ENCODE results near the gene VANGL1.
"Not testable (repeated sequence)": the region's sequence is repeated elsewhere in the genome, so short reads cannot be mapped to it uniquely, and the experiment has no call there.

Gene VANGL1

GRCh38 chr1:115641762-115642167, at the start of gene VANGL1:
VANGL1 (plus strand) TSS chr1:115641970; CDS start chr1:115651414, 9,444 bp downstream.
- DNase-seq, result peak; percentile 40 to 44

DNA sequence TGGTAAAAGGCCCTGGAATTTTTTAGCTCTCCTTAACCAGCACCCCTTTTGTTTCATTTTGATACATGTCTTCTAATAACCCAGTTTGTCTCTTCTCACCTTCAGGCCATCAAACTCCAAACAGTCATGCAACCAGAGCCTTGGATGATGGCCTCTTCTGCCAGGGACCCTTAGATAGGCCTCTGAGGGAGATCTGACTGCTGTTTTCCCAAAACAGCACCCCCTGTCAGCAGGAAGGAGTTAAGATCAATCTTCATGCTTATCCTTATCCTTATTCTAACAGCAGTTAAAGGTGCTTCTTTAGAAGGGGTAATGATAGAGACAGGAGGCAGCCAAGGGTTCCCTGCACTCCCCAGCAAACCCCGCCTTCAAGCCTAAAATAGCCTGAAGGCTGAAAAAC, 49.5 kb upstream of the VANGL1 start:
- no peak for DNase-seq

DNA sequence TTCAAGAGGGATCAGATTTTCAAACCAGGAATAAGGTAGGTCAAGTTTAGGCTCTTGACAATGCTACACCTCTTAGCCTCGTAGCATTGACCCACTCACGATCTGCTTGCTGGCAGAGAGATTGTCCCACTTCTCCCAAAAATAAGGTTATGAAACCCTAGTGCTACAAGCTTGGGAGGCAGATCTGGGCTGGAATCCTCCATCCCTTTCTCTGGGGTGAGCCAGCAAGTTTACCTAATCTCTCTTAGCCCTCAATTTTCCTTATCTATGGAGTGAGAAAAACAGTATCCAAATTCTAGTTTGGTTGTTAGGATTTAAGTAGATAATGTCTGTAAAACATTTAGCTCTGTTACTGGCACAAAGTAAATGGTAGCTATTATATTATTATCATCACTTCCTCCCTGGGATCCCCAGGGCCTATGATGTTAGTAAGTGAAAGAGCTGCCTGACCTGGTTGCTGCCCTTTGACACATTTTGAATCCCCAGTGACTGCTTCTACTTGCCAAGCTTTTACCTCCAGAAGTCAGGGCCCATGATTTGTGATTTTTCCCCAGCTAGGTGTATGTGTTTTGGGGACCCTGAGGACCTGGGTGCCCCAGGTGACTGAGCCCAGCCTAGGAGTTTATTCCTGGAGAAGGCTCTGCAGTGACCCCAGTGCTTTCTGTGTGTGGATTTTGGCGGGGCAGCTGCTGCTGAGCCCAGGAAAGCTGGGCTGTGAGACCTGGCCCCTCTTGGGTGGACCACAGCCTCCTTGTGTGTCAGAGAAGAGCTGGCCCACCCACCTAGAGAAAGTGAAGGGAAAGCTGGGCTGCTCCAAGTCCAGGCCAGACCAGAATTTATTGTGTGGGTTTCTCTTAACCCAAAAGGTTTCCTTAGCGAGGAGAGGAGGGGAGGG, 48.2 kb upstream of the VANGL1 start:
- DNase-seq, result no peak

GRCh38 chr1:115594600-115594999, 47.2 kb upstream of the VANGL1 start:
- no peak for DNase-seq

- peak; percentile 82 to 87 for DNase-seq
Observed at GRCh38 chr1:115595279-115596079, 46.3 kb upstream of the VANGL1 start.

GRCh38 chr1:115596080-115596780, 45.5 kb upstream of the VANGL1 start:
- no peak for DNase-seq

- DNase-seq, result no peak
Observed at GRCh38 chr1:115604508-115604907, 37.3 kb upstream of the VANGL1 start.

GRCh38 chr1:115606305-115606704, 35.5 kb upstream of the VANGL1 start:
- DNase-seq, result no peak

GRCh38 chr1:115609021-115609420, 32.7 kb upstream of the VANGL1 start:
- no peak for DNase-seq

DNA sequence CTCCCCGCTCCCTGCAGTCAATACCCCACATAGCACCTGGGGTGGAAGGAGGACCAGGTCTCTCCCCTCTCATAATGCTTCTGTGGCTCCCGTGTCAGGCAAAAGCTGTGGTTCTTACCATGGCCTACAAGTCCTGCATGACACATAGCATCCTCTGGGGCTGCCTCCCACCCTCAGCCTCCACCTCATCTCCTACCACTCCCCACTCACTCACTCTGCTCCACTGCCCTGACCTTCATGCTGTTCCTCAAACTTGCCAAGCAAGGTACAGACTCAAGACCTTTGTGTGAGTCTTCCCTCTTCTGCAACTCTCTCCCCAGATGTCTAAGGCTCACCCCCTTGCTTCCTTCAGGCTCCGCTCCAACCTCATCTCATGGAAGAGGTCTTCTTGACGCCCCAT, 28.0 kb upstream of the VANGL1 start:
- DNase-seq, result no peak

DNA sequence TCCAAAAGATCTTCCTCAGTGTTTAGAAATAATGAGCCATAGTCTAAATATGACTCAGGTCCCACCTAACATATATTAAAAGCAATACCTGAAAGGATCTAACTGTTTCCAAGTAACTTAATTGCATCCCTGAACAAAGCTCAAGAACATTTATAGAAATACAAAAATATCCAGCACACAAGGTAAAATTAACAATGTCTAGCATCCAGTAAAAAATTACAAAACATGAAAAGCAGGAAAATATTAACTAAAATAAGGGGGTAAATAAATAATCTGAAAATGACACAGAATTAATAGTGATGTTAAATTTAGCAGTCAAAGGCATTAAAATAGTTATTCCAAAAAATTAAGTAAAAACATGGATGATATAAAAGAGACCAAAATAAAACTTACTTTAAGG, 21.3 kb upstream of the VANGL1 start:
- DNase-seq, result no peak

GRCh38 chr1:115620950-115621349, 20.8 kb upstream of the VANGL1 start:
- no peak for DNase-seq

DNA sequence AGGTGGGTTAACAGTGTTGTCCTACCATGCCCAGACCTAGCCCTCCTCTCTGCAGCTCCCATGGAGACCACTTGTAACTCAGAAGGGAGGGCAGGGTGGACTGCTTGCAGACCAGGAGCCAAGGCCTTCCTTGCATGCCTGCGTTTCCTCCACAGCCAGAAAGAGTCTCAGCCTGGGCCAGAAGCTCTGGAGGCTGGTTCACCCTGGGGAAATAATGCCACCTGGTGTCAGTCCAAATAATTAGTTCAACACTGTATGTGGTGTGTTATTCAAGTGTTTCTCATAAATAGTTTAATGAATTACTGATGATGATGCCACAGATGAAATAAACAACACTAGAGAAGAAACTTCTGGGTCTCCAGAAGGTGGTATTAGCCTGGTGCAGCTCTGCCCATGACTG, 16.9 kb upstream of the VANGL1 start:
- DNase-seq, result no peak

DNA sequence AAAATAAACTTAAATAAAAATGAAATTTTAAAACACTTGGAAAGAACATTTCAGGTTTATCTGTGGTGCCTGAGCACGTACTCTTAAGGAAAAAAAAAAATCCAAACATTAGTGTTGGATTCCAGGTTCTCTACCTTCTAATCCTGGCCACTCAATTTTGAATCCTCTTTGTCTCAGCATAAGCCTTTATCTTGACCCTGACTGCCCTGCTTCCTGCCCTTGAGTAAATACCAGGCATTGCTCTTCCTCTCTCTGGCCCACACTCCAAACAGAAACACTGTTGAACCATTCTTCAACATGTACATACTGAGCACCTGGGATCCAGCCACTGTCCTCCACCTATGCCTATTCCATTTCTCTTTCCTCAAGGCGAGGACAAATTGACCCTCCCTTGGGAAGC, 11.4 kb upstream of the VANGL1 start:
- no peak for DNase-seq

DNA sequence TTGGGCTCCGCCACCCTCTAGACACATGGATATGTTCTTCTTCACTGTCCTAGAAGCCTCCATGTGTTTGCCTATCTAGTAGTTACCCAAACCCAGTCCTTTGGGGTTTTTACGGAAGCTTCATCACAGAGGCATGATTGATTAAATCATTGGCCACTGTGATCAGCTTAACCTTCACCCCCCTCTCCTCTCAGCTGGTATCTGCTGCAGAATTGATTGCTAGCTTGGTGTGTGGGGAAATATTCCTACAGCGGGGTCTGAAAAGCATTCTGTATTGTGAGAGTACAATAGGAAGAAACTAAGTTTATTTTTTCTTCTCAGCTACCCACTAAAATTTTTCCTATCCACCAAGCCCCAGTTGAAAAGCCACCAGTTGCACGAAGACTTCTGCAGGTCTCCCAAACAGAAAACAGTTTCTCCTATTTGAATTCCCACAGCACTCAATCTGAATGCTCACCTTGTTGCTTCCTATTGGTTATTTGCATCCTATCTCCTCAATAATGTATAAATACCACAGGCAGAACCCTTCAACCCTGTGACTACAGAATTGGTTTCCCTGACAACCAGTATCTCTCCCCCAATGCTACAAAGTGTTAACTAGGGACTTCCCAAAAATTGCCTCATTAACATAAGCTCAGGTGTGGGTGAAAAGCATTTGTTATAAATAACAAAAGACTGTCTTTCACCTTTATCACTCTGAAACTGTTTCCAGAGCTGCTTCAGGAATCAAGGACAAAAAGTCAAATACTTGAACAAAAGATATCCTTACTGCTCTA, 9.3 kb upstream of the VANGL1 start:
- DNase-seq, result no peak

GRCh38 chr1:115633606-115634005, 8.2 kb upstream of the VANGL1 start:
- DNase-seq, result not testable (repeated sequence)

- DNase-seq, result not testable (repeated sequence)
Observed at GRCh38 chr1:115637247-115637646, 4.5 kb upstream of the VANGL1 start.

DNA sequence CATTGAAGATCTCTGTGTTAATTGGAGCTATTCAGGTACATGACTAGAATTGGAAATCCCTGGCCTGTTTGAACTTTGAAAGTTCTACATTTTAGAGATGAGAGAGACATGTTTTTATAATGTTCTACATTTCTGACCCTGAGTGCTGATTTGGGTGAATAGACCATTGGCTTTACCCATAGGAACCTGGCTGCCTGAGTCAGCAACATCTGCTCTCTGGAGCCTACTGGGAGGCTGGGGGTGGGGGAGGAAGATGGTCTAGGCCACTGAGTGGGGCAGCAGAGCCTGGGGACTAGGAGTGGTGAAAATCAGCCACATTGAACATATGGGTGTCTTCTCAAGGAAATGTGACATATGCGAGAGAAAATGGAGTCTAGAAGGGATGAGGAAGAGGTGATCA, 1.4 kb upstream of the VANGL1 start:
- DNase-seq, result no peak

DNA sequence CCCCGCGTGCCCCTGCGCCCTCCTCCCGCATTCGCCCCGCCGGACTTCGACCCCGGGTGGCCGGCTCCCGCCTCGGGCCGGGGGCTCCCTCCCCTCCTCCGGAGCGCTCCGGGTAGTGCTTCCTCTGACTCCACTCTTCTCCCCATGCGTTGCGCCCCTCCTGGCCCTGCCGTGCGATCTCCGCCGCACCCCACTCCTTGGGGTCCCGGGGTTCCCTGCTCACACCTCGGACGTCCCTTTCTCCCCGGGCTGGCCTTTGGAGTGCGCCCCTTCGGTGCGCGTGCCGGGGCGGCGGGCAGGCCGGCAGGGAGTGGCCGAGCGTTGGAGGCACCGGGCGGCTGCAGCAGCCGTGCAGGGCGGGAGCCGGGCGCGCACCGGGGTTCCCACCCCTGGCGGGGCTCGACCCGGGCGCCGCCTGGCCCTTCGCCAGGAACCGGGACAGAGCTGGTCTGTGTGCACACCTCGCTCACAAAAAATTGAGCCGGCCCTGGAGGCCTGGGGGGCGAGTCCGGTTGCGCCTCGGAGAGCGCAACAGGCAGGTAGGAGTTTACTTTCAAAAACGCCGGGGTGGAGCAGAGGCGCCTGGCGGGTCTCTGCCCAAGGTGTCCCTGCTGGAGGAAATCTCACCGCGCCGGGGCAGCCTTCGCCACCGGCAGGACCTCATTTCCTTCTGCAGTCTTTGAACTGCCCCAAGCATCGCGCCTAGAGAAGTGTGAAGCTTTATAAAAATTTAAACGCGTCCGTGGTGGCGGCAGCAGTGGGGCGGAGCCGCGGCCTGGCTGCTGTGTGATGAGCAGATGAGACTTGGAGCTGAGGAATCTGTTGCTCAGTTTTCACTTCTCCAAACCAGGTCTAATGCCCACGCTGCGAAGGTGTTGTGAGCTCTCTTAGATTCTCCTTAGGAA, 650 bp downstream of the VANGL1 start:
- peak; percentile 37 to 43 for DNase-seq

GRCh38 chr1:115643225-115643624, 1.5 kb downstream of the VANGL1 start:
- DNase-seq, result no peak

DNA sequence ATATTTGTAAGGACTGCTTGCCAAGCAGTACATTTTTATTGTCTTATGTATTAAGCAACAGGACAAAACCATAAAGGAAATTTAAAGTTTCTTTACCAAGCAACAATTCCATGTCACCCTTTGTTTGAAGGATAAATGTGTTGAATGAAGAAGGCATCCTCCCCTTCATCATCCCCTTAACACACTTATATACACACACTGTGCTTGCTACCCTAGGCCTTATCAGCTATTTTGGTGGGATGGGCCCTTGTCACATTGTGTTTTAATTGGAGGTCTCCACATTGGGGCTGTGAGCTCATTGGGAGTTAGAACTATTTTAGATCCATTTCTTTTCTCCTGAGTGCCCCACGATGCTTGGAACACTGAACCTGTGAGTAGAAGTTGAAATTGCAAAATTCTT, 1.9 kb downstream of the VANGL1 start:
- no peak for DNase-seq

Data from Kasumi-1 (cell line).